GM23338 (cell line): ENCODE measurements around the gene CDH4. TPM values are rescaled to one million over a fixed set of nuclear protein-coding genes. Genes with fewer than 3 reads are reported as not detected.

Experiments
- ATAC-seq: fragments of 200-7000 bp; cut with Tn5 transposase; 3 replicates; pipeline ENCODE4 v1.9.1; 2020
- DNase-seq: peaks from one replicate; pipeline ENCODE4 v3.0.0-alpha.2; 2015; ENCODE audit warnings: low spot score
- H2AFZ ChIP-seq: fragments of 200-600 bp; sonication (generic); 2 replicates; pipeline ENCODE4 v1.8.0; 2016; ENCODE audit warnings: antibody characterized with exemption, mild to moderate bottlenecking, moderate library complexity
- H3F3A ChIP-seq: fragments of 200-600 bp; sonication (generic); replicated peaks from 2 replicates; pipeline ENCODE4 v1.8.0; 2017; ENCODE audit warnings: antibody characterized with exemption, mixed run types, low read depth
- H3K27ac ChIP-seq: fragments of 200-600 bp; sonication (generic); 2 replicates; pipeline ENCODE4 v1.6.1; 2016; ENCODE audit warnings: low read depth
- H3K27me3 ChIP-seq: fragments of 200-600 bp; sonication (generic); 2 replicates; pipeline ENCODE4 v1.8.0; 2016; ENCODE audit warnings: mild to moderate bottlenecking, mixed run types, moderate library complexity; ENCODE audit not compliant: insufficient read depth
- H3K36me3 ChIP-seq: fragments of 200-600 bp; sonication (generic); 2 replicates; pipeline ENCODE4 v1.8.0; 2016; ENCODE audit warnings: mild to moderate bottlenecking; ENCODE audit not compliant: insufficient read depth
- H3K4me1 ChIP-seq: fragments of 200-600 bp; sonication (generic); 2 replicates; pipeline ENCODE4 v1.8.0; 2016; ENCODE audit warnings: mild to moderate bottlenecking, moderate library complexity; ENCODE audit not compliant: insufficient read depth
- H3K4me2 ChIP-seq: fragments of 200-600 bp; sonication (generic); 2 replicates; pipeline ENCODE4 v1.7.1; 2017; ENCODE audit warnings: mixed run types
- H3K4me3 ChIP-seq: fragments of 200-600 bp; sonication (generic); 2 replicates; pipeline ENCODE4 v1.6.1; 2016; ENCODE audit warnings: mixed run types
- H3K79me2 ChIP-seq: fragments of 200-600 bp; sonication (generic); replicated peaks from 2 replicates; pipeline ENCODE4 v1.8.0; 2017; ENCODE audit warnings: mild to moderate bottlenecking; ENCODE audit not compliant: insufficient read depth
- H3K9me2 ChIP-seq: fragments of 200-600 bp; sonication (generic); 2 replicates; pipeline ENCODE4 v1.8.0; 2017; ENCODE audit not compliant: insufficient read depth
- H4K20me1 ChIP-seq: fragments of 200-600 bp; sonication (generic); replicated peaks from 2 replicates; pipeline ENCODE4 v1.8.0; 2017; ENCODE audit warnings: mild to moderate bottlenecking; ENCODE audit not compliant: insufficient read depth
- H3K27ac Mint-ChIP-seq: 2 replicates; pipeline ENCODE4 v1.8.0; 2020; ENCODE audit warnings: inconsistent platforms, mild to moderate bottlenecking, moderate library complexity, mixed read lengths
- H3K27me3 Mint-ChIP-seq: 3 replicates; pipeline ENCODE4 v1.8.0; 2022; ENCODE audit warnings: low read depth, mild to moderate bottlenecking, moderate library complexity, mixed read lengths, inconsistent platforms; ENCODE audit not compliant: insufficient read depth, poor library complexity
- H3K36me3 Mint-ChIP-seq: 3 replicates; pipeline ENCODE4 v1.8.0; 2021; ENCODE audit warnings: low read depth, mild to moderate bottlenecking, inconsistent platforms, moderate library complexity, mixed read lengths
- H3K4me1 Mint-ChIP-seq: 3 replicates; pipeline ENCODE4 v1.8.0; 2020; ENCODE audit warnings: mild to moderate bottlenecking, inconsistent platforms, mixed read lengths
- H3K4me3 Mint-ChIP-seq: 3 replicates; pipeline ENCODE4 v1.8.0; 2021; ENCODE audit warnings: moderate library complexity, mild to moderate bottlenecking, inconsistent platforms, mixed read lengths
- H3K9me3 Mint-ChIP-seq: 3 replicates; pipeline ENCODE4 v1.8.0; 2020; ENCODE audit warnings: moderate library complexity, mild to moderate bottlenecking, inconsistent platforms, mixed read lengths
- CREB1 ChIP-seq: fragments of 250-450 bp; sonication (Bioruptor Pico); IDR thresholded peaks from 2 replicates; pipeline ENCODE4 v1.5.0; 2020; ENCODE audit warnings: low read depth, mild to moderate bottlenecking, moderate library complexity
- CTCF ChIP-seq, 2 experiments: fragments of 200-600 bp in 1 of 2; sonication (generic) in 1 of 2; conservative IDR thresholded peaks; 2 replicates each; pipeline versions ENCODE4 v1.5.1 to v1.6.1; 2016 to 2017; ENCODE audit warnings: antibody characterized with exemption in 2 of 2, low read depth in 2 of 2, mild to moderate bottlenecking in 2 of 2, moderate library complexity in 1 of 2
- JUNB ChIP-seq: IDR thresholded peaks from one replicate; pipeline ENCODE4 v1.6.1; 2016; ENCODE audit warnings: antibody characterized with exemption; ENCODE audit not compliant: unreplicated experiment
- POLR2AphosphoS5 ChIP-seq: IDR thresholded peaks from 2 replicates; pipeline ENCODE4 v1.6.1; 2016; ENCODE audit warnings: antibody characterized with exemption, low read depth
- REST ChIP-seq: IDR thresholded peaks from one replicate; pipeline ENCODE4 v1.6.1; 2018; ENCODE audit warnings: antibody characterized with exemption; ENCODE audit not compliant: unreplicated experiment
- STAT1 ChIP-seq: IDR thresholded peaks from one replicate; pipeline ENCODE4 v1.6.1; 2016; ENCODE audit warnings: antibody characterized with exemption; ENCODE audit not compliant: unreplicated experiment
- ZNF114 ChIP-seq: fragments of 250-450 bp; sonication (Bioruptor Pico); IDR thresholded peaks from 2 replicates; pipeline ENCODE4 v1.5.0; 2020; ENCODE audit warnings: mild to moderate bottlenecking, moderate library complexity
- ZNF331 ChIP-seq: fragments of 250-450 bp; sonication (Bioruptor Pico); IDR thresholded peaks from 2 replicates; pipeline ENCODE4 v1.5.0; 2020; ENCODE audit warnings: low read depth, mild to moderate bottlenecking, moderate library complexity
- polyA plus RNA-seq: library from polyadenylated mRNA; unstranded; fragments of >200 nt; fragmentation: Nextera tagmentation; extraction: Ambion mirVana; gene quantifications from 2 replicates; pipeline ENCODE4 v1.2.1, GENCODE V29; 2016
- total RNA-seq: library from RNA; depleted of rRNA; stranded (reverse); fragments of >200 nt; shearing (Covaris generic); gene quantifications from 2 replicates; pipeline ENCODE4 v1.2.3, GENCODE V29; 2014

The CDH4 gene
- total and polyA plus RNA-seq, 2 experiments from 2014 or later: 1.2 to 4.2 TPM

- Histone ChIP-seq H3K36me3 (peaks cover 5% of the 10 kb centered on the region; the same call in 1 of the 2 replicates), H4K20me1 (no peaks in the 10 kb centered on the region), H3K4me2 (no peak overlapping the region), H3K4me3 (no peak overlapping the region), H3K27me3 (no peaks in the 10 kb centered on the region), H3K9me2 (no peaks in the 10 kb centered on the region), H3K4me1 (peaks cover 3% of the 10 kb centered on the region; the same call in 1 of the 2 replicates), H3K27ac (peak overlapping the region; percentile 23; the same call in 1 of the 2 replicates), H3K79me2 (no peaks in the 10 kb centered on the region), H3F3A (no peaks in the 10 kb centered on the region), H2AFZ (no peak overlapping the region)
- H3K27ac Mint-ChIP-seq: peak overlapping the region; percentile 58
- H3K36me3 Mint-ChIP-seq: 0 out of 3 replicates have a peak, but pooled peaks cover 3% of the 10 kb centered on the region
- H3K4me3 Mint-ChIP-seq: no peak overlapping the region
- peaks cover 22% of the 10 kb centered on the region for H3K4me1 Mint-ChIP-seq
- H3K9me3 Mint-ChIP-seq: peaks cover 15% of the 10 kb centered on the region
- ATAC-seq (no peak), DNase-seq (no peak)
- TF ChIP-seq CTCF (conservative IDR thresholded peaks at IDR 0.05; ENCODE audit: low read depth in 2 of 2) (no peak), ZNF331 (no peak), ZNF114 (no peak), POLR2AphosphoS5 (no peak), JUNB (no peak), STAT1 (no peak), REST (no peak)
- H3K27me3 Mint-ChIP-seq: peaks cover 8% of the 10 kb centered on the region
Measured at GRCh38 chr20:61753316-61753942, 501.4 kb downstream of the CDH4 start.

- Histone ChIP-seq H3K36me3 (peaks cover 5% of the 10 kb centered on the region; the same call in 1 of the 2 replicates), H3K27ac (no peak overlapping the region), H3K9me2 (no peaks in the 10 kb centered on the region), H4K20me1 (no peaks in the 10 kb centered on the region), H3K4me1 (peaks cover 3% of the 10 kb centered on the region; the same call in 1 of the 2 replicates), H3F3A (no peaks in the 10 kb centered on the region), H3K4me3 (no peak overlapping the region), H3K79me2 (no peaks in the 10 kb centered on the region), H2AFZ (no peak overlapping the region), H3K27me3 (no peaks in the 10 kb centered on the region), H3K4me2 (no peak overlapping the region)
- H3K27ac Mint-ChIP-seq: peak overlapping the region; percentile 28; the same call in 1 of the 2 replicates
- DNase-seq (no peak), ATAC-seq (no peak)
- H3K36me3 Mint-ChIP-seq: 0 out of 3 replicates have a peak, but pooled peaks cover 3% of the 10 kb centered on the region
- H3K4me3 Mint-ChIP-seq: no peak overlapping the region
- H3K4me1 Mint-ChIP-seq: peaks cover 22% of the 10 kb centered on the region
- H3K27me3 Mint-ChIP-seq: peaks cover 8% of the 10 kb centered on the region
- no peak for TF ChIP-seq ZNF114
- TF ChIP-seq CREB1: no peak
- no peak for TF ChIP-seq CTCF (conservative IDR thresholded peaks at IDR 0.05; ENCODE audit: low read depth in 2 of 2)
- H3K9me3 Mint-ChIP-seq: peaks cover 15% of the 10 kb centered on the region
Measured at GRCh38 chr20:61753987-61754956, 502.2 kb downstream of the CDH4 start.
